ENCODE results near the gene SLC6A3.

GRCh38 chr5:1418921-1419280, 26.3 kb downstream of the SLC6A3 start:
- TF ChIP-seq CTCF (IDR thresholded peaks at IDR 0.05): no peak
- TF ChIP-seq POLR2A (IDR thresholded peaks at IDR 0.05): no peak

Data from uterus (tissue), 2 donors.